Mucosa of descending colon (tissue), 3 donors: Measurements from ENCODE around the gene TMEM167A. TPM values are rescaled to one million over a fixed set of nuclear protein-coding genes. Genes with fewer than 3 reads are reported as not detected.

Experiments used
- ATAC-seq: fragments of 200-7000 bp; cut with Tn5 transposase; one replicate; pipeline ENCODE4 v1.9.1; 2020; ENCODE audit warnings: mild to moderate bottlenecking, moderate library complexity
- DNase-seq, 3 donors: peaks; one replicate each; pipeline ENCODE4 v3.0.0-alpha.2; 2020
- H3K36me3 ChIP-seq: fragments of 200-600 bp; one replicate; pipeline ENCODE4 v1.8.0; 2021; ENCODE audit warnings: low read depth, mild to moderate bottlenecking
- H3K4me1 ChIP-seq: fragments of 200-600 bp; one replicate; pipeline ENCODE4 v1.8.0; 2021; ENCODE audit warnings: low read depth, mild to moderate bottlenecking
- H3K4me3 ChIP-seq: fragments of 200-600 bp; one replicate; pipeline ENCODE4 v1.8.0; 2021; ENCODE audit warnings: mild to moderate bottlenecking
- H3K9me3 ChIP-seq: fragments of 200-600 bp; one replicate; pipeline ENCODE4 v1.8.0; 2021; ENCODE audit warnings: mild to moderate bottlenecking
- intact Hi-C, 2 donors: fragments of 100-400 bp; cut with DNase I in 1 of 2; cut with micrococcal nuclease in 1 of 2; formaldehyde crosslinking; loops; one replicate each; pipeline versions ENCODE4 v1.11.0 to v1.11.1; 2022; cut with DNase I, micrococcal nuclease
- long read RNA-seq, 2 donors: library from polyadenylated mRNA; unstranded; transcript quantifications; one replicate each; pipeline ENCODE4 v2.0.0, GENCODE V29; 2019 to 2021
- total RNA-seq, 3 donors: library from RNA; stranded (reverse); fragmentation: NEBNext Ultra II Directional in 2 of 3; extraction: Animal tissue kit (Norgen Biotek cat#: 25700) in 2 of 3; gene quantifications; one replicate each; pipeline versions ENCODE4 v1.2.1 to v1.2.4, GENCODE V29; 2021 to 2023
- TF ChIP-seq, protein P1 (sequence below): fragments of 200-600 bp; IDR thresholded peaks from one replicate; pipeline ENCODE4 v1.8.0; 2022; ENCODE audit warnings: antibody characterized with exemption, mild to moderate bottlenecking
- donor health status: DM: no; HTN: no; CAD: no; lungs with moderate emphysema.
- donor health status: DM: no; HTN: no; CAD: no.
- donor health status: DM: no; HTN: yes; CAD: no.

The TMEM167A gene, protein sequence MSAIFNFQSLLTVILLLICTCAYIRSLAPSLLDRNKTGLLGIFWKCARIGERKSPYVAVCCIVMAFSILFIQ
- 10 to 100 TPM; 59.9 to 75.1 (median 62.6) TPM for total RNA-seq
- long read RNA-seq, donor 1, full-length matches to known transcripts = 63 of 68 reads
- long read RNA-seq, donor 1, partial matches to known transcripts = 2 of 68 reads
- long read RNA-seq, donor 1, other reads (novel, unspliced or antisense) = 3 of 68 reads
- long read RNA-seq, donor 2, full-length matches to known transcripts = 30 of 37 reads
- long read RNA-seq, donor 2, partial matches to known transcripts = 4 of 37 reads
- long read RNA-seq, donor 2, other reads (novel, unspliced or antisense) = 3 of 37 reads

DNA sequence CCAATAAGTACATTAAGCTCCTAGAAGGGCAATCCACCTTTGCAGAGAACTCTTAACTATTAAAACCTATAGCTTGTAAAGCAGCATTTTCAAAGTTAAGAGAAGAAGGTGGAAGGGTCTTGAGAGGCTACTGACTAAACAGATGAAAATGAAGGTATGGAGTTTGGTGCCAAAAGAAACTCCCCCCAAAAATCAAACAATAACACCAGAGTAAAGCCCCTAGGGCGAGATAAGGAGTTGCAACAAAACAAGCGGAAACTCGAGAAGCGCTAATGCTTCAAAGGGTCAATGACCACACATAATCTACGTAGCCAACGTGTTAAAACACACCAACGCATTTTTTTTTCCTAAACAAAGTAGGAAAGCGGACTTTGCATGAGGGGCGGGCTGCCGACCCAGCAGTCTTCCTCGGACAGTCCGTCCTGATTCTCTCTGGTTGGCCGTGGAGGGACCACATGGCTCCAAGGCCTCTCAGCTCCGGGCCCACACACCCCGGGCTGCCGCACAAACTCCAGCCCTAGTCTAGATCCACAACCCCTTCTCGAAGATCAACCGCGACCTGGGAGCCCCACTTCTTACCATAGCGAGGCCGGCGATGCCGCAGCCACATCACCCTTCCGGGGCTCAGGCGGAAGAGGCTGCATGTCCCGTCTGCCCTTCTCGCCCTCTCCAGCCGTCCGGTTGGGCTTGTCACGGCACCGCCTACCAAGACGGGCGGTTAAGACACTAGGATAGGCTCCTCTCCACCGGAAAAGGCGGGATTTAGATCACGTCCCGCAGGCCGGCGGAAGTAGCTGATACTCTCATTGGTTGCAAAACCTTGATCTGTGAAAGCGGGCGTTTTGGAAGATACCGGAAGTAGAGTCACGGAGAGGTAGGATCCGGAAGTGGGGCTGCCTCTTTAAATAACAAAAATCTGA lies at the start of gene TMEM167A, which contains the start of gene XRCC4:
Gene TMEM167A, minus strand, starts transcription at position 653 of the 920 bp plus-strand sequence. Its CDS starts 71 bp downstream, at position 582.
Gene XRCC4, plus strand, starts transcription at position 806 of the 920 bp plus-strand sequence. CDS start 27,373 bp downstream, outside the sequence.
- TF ChIP-seq, protein P1, sequence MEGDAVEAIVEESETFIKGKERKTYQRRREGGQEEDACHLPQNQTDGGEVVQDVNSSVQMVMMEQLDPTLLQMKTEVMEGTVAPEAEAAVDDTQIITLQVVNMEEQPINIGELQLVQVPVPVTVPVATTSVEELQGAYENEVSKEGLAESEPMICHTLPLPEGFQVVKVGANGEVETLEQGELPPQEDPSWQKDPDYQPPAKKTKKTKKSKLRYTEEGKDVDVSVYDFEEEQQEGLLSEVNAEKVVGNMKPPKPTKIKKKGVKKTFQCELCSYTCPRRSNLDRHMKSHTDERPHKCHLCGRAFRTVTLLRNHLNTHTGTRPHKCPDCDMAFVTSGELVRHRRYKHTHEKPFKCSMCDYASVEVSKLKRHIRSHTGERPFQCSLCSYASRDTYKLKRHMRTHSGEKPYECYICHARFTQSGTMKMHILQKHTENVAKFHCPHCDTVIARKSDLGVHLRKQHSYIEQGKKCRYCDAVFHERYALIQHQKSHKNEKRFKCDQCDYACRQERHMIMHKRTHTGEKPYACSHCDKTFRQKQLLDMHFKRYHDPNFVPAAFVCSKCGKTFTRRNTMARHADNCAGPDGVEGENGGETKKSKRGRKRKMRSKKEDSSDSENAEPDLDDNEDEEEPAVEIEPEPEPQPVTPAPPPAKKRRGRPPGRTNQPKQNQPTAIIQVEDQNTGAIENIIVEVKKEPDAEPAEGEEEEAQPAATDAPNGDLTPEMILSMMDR = no peak
- intact Hi-C loops = no loop called here
- H3K9me3 ChIP-seq = no peaks in the 10 kb centered on the region
- peak within 1 kb of the TSS; percentile 73 for H3K4me3 ChIP-seq
- no peaks in the 10 kb centered on the region for H3K4me1 ChIP-seq
- ATAC-seq (peak; percentile 100), DNase-seq (peak; percentile 95 to 98 (median 95))
- H3K36me3 ChIP-seq = no peaks in the 10 kb centered on the region

DNA sequence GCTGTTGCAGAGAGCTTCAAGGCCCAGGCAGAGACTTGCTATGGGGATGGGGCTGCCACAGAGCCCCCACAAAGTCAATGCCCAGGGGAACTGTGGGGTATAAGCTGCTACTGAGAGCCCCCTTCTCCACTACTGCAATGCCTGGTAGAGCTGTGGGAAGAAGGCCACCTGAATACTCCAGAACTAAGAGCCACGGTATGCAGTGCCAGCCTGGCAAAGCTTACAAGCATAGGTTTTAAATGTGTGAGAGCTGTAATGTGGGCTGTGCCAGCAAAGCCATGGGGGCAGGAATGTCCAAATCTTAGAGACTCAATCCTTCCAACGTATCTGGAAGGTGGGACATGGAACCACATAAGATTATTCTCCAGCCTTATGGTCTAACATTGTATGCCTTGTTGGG lies 49.3 kb upstream of the TMEM167A start:
- TF ChIP-seq, protein P1 = no peak
- H3K4me1 ChIP-seq = no peaks in the 10 kb centered on the region
- H3K9me3 ChIP-seq = peaks cover 9% of the 10 kb centered on the region
- H3K36me3 ChIP-seq = no peaks in the 10 kb centered on the region
- no peak overlapping the region for H3K4me3 ChIP-seq
- ATAC-seq (no peak), DNase-seq (no peak)
- intact Hi-C loops = no loop called here

DNA sequence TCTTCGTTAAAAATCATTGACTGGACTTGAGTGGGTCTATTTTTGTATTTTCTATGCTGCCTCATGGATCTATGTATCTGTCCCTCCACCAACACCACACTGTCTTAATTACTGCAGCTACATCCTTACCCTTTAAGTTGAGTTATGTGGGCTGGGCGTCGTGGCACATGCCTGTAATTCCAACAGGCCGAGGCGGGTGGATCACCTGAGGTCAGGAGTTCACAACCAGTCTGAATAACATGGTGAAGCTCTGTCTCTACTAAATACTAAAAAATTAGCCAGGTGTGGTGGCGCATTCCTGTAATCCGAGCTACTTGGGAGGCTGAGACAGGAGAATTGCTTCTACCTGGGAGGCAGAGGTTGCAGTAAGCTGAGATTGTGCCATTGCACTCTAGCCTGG lies 48.4 kb upstream of the TMEM167A start:
- peaks cover 9% of the 10 kb centered on the region for H3K9me3 ChIP-seq
- no peak overlapping the region for H3K4me3 ChIP-seq
- TF ChIP-seq, protein P1 = no peak
- H3K4me1 ChIP-seq = no peaks in the 10 kb centered on the region
- DNase-seq (no peak), ATAC-seq (no peak)
- no peaks in the 10 kb centered on the region for H3K36me3 ChIP-seq
- intact Hi-C loops = no loop called here

DNA sequence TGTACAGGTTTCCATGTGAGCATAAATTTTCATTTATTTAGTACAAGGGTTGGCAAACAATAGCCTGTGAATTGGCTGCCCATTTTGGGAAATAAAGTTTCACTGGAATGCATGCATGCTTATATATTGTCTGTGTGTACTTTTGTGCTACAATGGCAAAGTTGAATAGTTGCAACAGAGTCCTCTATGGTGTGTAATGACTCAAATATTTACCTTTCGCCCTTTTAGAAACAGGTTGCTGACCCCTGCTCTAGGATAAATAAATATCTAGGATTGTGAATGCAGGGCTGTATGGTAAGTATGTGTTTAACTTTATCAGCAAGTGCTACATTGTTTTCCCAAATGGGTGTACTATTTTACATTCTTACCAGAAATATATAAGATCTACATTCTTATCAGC lies 47.4 kb upstream of the TMEM167A start:
- Histone ChIP-seq H3K4me1 (no peaks in the 10 kb centered on the region), H3K9me3 (peaks cover 9% of the 10 kb centered on the region), H3K36me3 (no peaks in the 10 kb centered on the region), H3K4me3 (no peak overlapping the region)
- intact Hi-C loops = no loop called here
- no peak for DNase-seq
- TF ChIP-seq, protein P1 = no peak
- ATAC-seq = no peak

DNA sequence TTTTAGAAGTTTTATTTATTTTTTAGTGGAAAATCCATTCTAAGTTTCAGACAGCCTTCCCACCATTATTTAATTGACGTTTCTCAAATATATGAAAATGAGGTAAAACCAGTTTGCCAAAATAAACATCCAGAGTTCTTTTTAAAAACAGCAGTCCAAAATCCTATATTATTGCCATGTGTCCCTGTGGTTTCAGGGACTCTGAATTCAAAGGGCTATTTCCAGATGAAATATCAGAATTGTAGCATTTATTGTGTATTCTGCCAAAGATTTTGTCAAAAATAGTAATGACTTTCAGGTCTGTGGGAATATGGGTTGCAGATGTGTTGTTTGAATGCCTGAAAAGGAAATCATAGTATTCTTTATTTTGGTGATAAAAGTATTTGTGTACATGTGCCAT lies 41.8 kb upstream of the TMEM167A start:
- TF ChIP-seq, protein P1 = no peak
- Histone ChIP-seq H3K4me1 (no peaks in the 10 kb centered on the region), H3K4me3 (no peak overlapping the region), H3K9me3 (no peaks in the 10 kb centered on the region), H3K36me3 (no peaks in the 10 kb centered on the region)
- DNase-seq = no peak
- no peak for ATAC-seq
- intact Hi-C loops = no loop called here
